ENCODE measurements around the gene SRPK3.

Gene SRPK3

DNA sequence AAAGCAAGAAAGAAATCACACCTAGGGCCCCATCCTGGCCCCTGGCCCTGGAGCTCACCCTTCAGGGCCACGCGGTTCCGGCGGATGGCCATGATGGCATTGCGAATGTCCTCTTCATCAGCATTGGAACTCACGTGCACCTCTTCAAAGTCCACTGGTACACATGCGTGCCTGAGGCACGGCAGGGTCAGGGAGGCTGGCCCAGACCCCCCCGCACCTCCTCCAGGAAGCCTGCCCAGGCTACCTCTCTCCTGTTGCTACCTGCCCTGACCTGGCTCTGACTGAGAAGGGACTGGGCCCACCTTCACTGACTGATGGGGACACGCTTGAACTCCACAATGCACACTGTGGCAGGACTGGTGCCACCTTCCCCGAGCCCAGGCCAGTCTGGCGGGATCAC is 8.8 kb downstream of the SRPK3 start:
- DNase-seq, result no peak

- no peak for DNase-seq
Measured at GRCh38 chrX:153791104-153791852, 10.4 kb downstream of the SRPK3 start.

- no peak for DNase-seq
Measured at GRCh38 chrX:153792368-153792767, 11.5 kb downstream of the SRPK3 start.

- no peak for DNase-seq
Measured at GRCh38 chrX:153793291-153793690, 12.4 kb downstream of the SRPK3 start.

GRCh38 chrX:153794018-153794896 is 13.4 kb downstream of the SRPK3 start, which contains the start of the genes IDH3G and SSR4:
Gene IDH3G, minus strand, starts transcription at chrX:153794375. Its CDS starts 49 bp downstream, at chrX:153794326.
Gene SSR4, plus strand, starts transcription at chrX:153794668. Its CDS starts 20 bp downstream, at chrX:153794688.
- DNase-seq, result peak; percentile 98

DNA sequence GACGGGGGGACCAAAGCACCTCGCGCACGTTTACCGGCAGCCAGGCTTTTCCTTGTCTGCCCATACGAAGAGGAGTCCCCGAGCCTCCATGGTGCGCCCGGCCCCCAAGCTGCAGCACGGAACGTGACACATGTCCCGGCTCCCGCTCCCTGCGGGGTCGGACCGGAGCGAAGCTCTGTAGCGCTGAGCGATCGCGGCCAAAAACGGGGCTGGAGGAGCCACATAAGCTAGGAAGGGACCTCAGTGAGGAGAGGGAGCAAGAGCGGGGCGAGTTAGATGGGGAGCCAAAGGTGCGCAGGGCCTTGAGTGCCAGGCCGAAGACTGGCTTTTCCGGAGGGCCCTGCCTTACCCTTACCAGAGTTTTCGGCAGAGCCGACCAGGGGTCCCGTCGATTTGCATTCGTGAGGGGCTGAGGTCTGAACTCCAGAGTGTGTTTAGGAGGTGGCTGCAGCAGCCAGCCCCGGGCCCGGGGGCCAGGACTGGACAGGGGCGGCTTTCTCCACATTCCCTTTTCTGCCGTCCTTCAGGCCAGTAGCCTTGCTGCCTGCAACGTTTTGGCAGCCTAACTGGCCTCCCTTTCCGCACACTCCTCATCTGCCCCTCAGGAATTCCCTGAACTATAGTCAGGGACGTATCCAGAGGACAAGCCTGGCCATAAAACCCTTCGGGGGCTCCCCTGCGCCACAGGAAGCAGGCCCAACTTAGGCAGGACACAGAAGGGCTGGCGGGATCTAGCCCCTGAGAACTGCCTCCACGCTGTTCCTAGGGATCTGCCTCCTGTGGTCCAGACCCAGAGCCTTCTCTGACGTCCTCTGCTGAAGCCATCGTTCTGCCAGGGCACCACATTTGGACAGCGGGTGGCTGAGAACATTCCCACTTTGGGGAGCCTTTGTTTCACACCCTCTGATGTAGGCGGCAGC is 14.3 kb downstream of the SRPK3 start:
- no peak for DNase-seq

- no peak for DNase-seq
Measured at GRCh38 chrX:153797415-153798015, 16.7 kb downstream of the SRPK3 start.

GRCh38 chrX:153799326-153799725 is 18.5 kb downstream of the SRPK3 start:
- DNase-seq, result no peak

GRCh38 chrX:153800177-153800722 is 19.4 kb downstream of the SRPK3 start:
- no peak for DNase-seq

- DNase-seq, result no peak
Measured at GRCh38 chrX:153800746-153801145, 19.9 kb downstream of the SRPK3 start.

- DNase-seq, result no peak
Measured at GRCh38 chrX:153801669-153802068, 20.8 kb downstream of the SRPK3 start.

GRCh38 chrX:153802513-153803045 is 21.7 kb downstream of the SRPK3 start:
- no peak for DNase-seq

GRCh38 chrX:153803211-153804099 is 22.6 kb downstream of the SRPK3 start:
- DNase-seq, result no peak

DNA sequence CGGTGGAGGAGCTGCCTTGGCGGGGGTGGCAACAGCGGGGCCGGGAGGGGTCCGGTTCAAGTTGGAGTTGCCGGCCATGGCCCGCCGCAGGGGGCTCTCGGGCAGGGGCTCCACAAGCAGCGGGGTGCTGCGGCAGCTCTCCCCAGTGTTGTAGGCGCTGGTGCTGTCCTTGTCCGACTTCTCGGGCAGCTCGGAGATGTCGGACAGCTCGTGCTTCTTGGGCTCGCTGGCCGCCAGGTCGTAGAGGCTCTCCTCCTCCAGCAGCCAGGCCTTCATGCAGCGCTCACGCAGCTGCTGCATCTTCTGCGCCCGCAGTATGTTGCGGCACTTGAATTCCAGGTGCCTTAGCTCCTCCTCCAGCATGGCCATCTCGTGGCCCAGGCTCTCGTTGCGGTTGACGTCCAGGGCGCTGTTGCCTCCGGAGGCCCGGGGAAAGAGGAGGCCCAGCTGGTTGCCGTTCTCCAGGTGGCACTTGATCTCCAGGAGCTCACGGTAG is 23.3 kb downstream of the SRPK3 start:
- DNase-seq, result no peak

DNA sequence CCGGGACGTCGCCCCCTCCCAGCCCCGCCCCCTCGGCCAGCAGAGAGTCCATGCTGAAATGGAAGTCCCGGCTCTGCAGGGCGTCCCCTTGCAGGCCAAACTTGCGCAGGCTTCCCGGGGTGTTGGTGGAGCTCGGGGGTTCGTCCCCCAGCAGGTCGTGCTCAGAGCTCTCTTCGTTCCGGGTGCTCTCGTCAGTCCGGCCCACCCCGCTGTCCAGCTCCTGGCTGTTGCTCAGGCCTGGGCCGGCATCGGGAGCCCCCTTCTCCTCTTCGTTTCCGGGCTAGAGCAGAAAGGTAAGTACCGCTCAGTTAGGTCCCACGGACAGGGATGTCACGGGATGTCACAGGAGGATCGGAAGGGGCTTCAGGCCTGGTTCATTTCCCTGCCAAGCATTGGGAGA is 23.8 kb downstream of the SRPK3 start:
- no peak for DNase-seq

DNA sequence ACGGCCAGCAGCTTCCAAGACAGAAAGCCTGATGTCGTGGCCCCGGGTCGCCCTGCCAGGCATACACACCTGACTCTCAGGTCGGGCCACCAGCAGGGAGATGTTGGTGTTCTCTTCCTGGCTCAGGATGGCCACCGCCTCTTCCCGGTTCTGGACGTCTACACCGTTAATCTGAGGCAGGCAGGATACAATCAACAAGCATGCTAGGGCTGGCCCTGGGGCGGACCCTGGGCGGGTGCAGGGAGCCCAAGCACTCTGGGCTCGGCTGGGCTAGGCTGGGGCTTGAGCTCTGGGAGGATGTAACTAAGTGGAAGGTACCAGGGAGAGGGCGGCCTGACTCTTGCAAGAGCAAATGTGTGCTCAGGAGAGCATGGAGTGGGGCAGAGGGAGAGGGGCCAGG is 24.6 kb downstream of the SRPK3 start:
- DNase-seq, result no peak

DNA sequence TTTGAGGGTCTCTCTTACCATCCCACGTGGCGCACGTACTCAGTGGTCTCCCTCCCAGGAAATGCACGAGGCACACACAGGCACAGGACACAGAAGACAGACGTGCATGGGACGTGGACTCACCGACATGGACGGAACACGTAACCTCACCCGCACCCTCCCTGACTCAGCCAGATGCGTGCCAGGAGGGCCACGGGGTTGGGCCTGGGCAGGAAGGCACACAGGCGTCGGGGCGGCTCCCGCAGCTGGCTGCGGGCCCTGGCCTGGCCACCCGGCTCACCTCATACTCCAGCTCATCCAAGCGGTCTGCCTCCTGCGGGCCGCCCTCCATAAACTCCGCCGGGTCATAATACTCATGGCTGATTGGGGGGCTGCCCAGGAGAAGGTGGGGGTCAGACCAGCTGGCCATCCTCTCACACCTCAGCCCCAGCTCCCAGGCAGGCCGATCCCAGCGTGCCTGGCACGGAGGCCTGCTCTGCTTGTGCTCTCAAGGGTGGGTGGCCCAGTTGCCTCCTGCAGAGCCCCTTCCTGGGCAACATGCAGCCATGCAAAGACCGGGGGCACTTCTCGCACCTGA is 26.2 kb downstream of the SRPK3 start:
- DNase-seq, result no peak

DNA sequence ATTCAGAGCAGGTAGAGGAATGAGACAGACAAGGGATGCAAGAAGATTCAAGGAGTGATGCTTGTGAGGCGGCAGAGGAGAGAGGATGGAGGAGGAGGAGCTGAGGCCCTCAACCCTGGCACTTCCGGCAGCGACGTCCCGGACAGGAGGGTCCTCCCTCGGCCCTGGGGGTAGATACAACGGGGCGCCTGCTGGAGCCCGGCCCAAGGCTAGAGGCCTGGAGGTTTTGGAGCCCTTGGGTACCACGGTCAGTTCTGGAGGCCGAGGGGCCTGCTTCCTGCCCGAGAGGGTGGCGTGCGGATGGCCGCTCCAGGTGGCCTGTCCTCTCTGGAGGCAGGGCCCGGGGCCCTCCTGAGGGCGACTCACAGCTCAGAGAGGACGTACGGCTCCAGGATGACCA is 27.1 kb downstream of the SRPK3 start:
- no peak for DNase-seq

- no peak for DNase-seq
Measured at GRCh38 chrX:153812220-153812619, 31.4 kb downstream of the SRPK3 start.

DNA sequence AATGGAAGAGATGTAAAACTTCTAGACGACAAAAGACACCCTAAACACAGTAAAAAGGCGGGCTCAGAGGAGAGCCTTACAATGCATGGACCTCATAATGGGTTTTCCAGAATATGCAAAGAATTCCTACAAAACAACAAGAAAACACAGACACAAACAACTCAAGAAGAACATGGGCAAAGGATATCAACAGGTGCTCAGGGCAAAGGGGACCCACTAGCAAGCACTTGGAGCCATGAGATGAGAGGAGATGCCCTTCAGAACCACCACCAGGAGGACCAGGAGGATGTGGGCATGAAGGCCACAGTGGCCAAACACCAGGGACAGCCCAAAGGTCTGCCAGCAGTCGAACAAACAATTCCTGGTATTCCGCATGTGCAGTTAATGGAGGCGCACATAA is 32.3 kb downstream of the SRPK3 start:
- no peak for DNase-seq

Measured in NCI-H2107 (cell line).